H9 (cell line): Measurements from ENCODE around the gene GNL3. TPM values are rescaled to one million over a fixed set of nuclear protein-coding genes. Genes with fewer than 3 reads are reported as not detected.

Source experiments
- DNase-seq: peaks from one replicate; pipeline ENCODE4 v3.0.0-alpha.2; 2017
- H2AFZ ChIP-seq: one replicate; pipeline ENCODE4 v1.6.1; 2013; ENCODE audit warnings: mild to moderate bottlenecking, low read length, control low read depth, moderate library complexity
- H2AK5ac ChIP-seq: 2 replicates; pipeline ENCODE4 v1.6.1; 2013; ENCODE audit warnings: low read length, control low read depth, mixed read lengths; ENCODE audit not compliant: insufficient read length
- H2BK120ac ChIP-seq: one replicate; pipeline ENCODE4 v1.6.1; 2013; ENCODE audit warnings: low read depth, mild to moderate bottlenecking, low read length, control low read depth, inconsistent platforms; ENCODE audit not compliant: poor library complexity, severe bottlenecking
- H2BK12ac ChIP-seq: 2 replicates; pipeline ENCODE4 v1.6.1; 2013; ENCODE audit warnings: low read length, control low read depth, mixed read lengths, low read depth; ENCODE audit not compliant: insufficient read length
- H2BK15ac ChIP-seq: 2 replicates; pipeline ENCODE4 v1.6.1; 2013; ENCODE audit warnings: low read depth, low read length, control low read depth
- H2BK20ac ChIP-seq: one replicate; pipeline ENCODE4 v1.6.1; 2013; ENCODE audit warnings: low read depth, mild to moderate bottlenecking, low read length, control low read depth, inconsistent platforms; ENCODE audit not compliant: poor library complexity, severe bottlenecking
- H2BK5ac ChIP-seq: 2 replicates; pipeline ENCODE4 v1.6.1; 2013; ENCODE audit warnings: low read length, control low read depth, mixed read lengths; ENCODE audit not compliant: insufficient read length
- H3K14ac ChIP-seq: 2 replicates; pipeline ENCODE4 v1.6.1; 2013; ENCODE audit warnings: low read length, control low read depth; ENCODE audit not compliant: insufficient read depth
- H3K18ac ChIP-seq: 2 replicates; pipeline ENCODE4 v1.6.1; 2013; ENCODE audit warnings: low read depth, mild to moderate bottlenecking, mixed read lengths, low read length, control low read depth; ENCODE audit not compliant: insufficient read length
- H3K23ac ChIP-seq: 2 replicates; pipeline ENCODE4 v1.6.1; 2013; ENCODE audit warnings: low read length, control low read depth, mixed read lengths, low read depth; ENCODE audit not compliant: insufficient read length
- H3K23me2 ChIP-seq: 2 replicates; pipeline ENCODE4 v1.6.1; 2013; ENCODE audit warnings: low read depth, mild to moderate bottlenecking, mixed read lengths, low read length, control low read depth; ENCODE audit not compliant: insufficient read length, poor library complexity, severe bottlenecking
- H3K27ac ChIP-seq: 2 replicates; pipeline ENCODE4 v1.5.1; 2013; ENCODE audit warnings: low read length, control low read depth, mixed read lengths, low read depth; ENCODE audit not compliant: insufficient read length
- H3K27me3 ChIP-seq: 2 replicates; pipeline ENCODE4 v1.6.1; 2013; ENCODE audit warnings: low read length, control low read depth, inconsistent platforms; ENCODE audit not compliant: insufficient read depth
- H3K4ac ChIP-seq: 2 replicates; pipeline ENCODE4 v1.6.1; 2013; ENCODE audit warnings: low read depth, mild to moderate bottlenecking, control low read depth, inconsistent platforms, low read length, moderate library complexity
- H3K4me1 ChIP-seq: 2 replicates; pipeline ENCODE4 v1.6.1; 2013; ENCODE audit warnings: low read length, control low read depth, inconsistent platforms; ENCODE audit not compliant: insufficient read depth
- H3K4me2 ChIP-seq: 2 replicates; pipeline ENCODE4 v1.6.1; 2013; ENCODE audit warnings: low read length, control low read depth, mixed read lengths; ENCODE audit not compliant: insufficient read length, insufficient read depth
- H3K56ac ChIP-seq: 2 replicates; pipeline ENCODE4 v1.6.1; 2013; ENCODE audit warnings: low read depth, mild to moderate bottlenecking, mixed read lengths, low read length, control low read depth; ENCODE audit not compliant: insufficient read length
- H3K79me1 ChIP-seq: 2 replicates; pipeline ENCODE4 v1.6.1; 2013; ENCODE audit warnings: low read depth, mild to moderate bottlenecking, moderate library complexity, low read length, control low read depth, inconsistent platforms; ENCODE audit not compliant: insufficient read depth, poor library complexity, severe bottlenecking
- H3K79me2 ChIP-seq: 2 replicates; pipeline ENCODE4 v1.6.1; 2013; ENCODE audit warnings: low read length, control low read depth, inconsistent platforms; ENCODE audit not compliant: insufficient read depth
- H3K9ac ChIP-seq: 2 replicates; pipeline ENCODE4 v1.6.1; 2013; ENCODE audit warnings: low read length, control low read depth, mixed read lengths; ENCODE audit not compliant: insufficient read length; ENCODE audit errors: extremely low read depth
- H3K9me3 ChIP-seq: one replicate; pipeline ENCODE4 v1.6.1; 2013; ENCODE audit warnings: low read depth, low read length, inconsistent platforms; ENCODE audit not compliant: control insufficient read depth
- H3T11ph ChIP-seq: one replicate; pipeline ENCODE4 v1.6.1; 2013; ENCODE audit warnings: mild to moderate bottlenecking, low read length, control low read depth, inconsistent platforms
- H4K20me1 ChIP-seq: one replicate; pipeline ENCODE4 v1.6.1; 2013; ENCODE audit not compliant: control insufficient read depth, insufficient read length, insufficient read depth
- H4K5ac ChIP-seq: 2 replicates; pipeline ENCODE4 v1.6.1; 2013; ENCODE audit warnings: low read depth, mild to moderate bottlenecking, mixed read lengths, low read length, control low read depth; ENCODE audit not compliant: insufficient read length
- H4K8ac ChIP-seq: replicated peaks from 2 replicates; pipeline ENCODE4 v1.6.1; 2013; ENCODE audit warnings: low read length, control low read depth, mixed read lengths, low read depth; ENCODE audit not compliant: insufficient read length
- H4K91ac ChIP-seq: 2 replicates; pipeline ENCODE4 v1.6.1; 2013; ENCODE audit warnings: low read depth, mild to moderate bottlenecking, moderate library complexity, mixed read lengths, low read length, control low read depth; ENCODE audit not compliant: insufficient read length
- H3K27ac Mint-ChIP-seq, 3 experiments: 2 replicates in 2 of 3; 3 replicates in 1 of 3; pipeline ENCODE4 v1.8.0; 2020 to 2021; ENCODE audit warnings: mixed read lengths in 3 of 3, mild to moderate bottlenecking in 1 of 3, moderate library complexity in 1 of 3
- H3K27me3 Mint-ChIP-seq: 2 replicates; pipeline ENCODE4 v1.8.0; 2021; ENCODE audit warnings: low read depth, mild to moderate bottlenecking, moderate library complexity, mixed read lengths
- H3K36me3 Mint-ChIP-seq, 3 experiments: 2 replicates in 2 of 3; 3 replicates in 1 of 3; pipeline ENCODE4 v1.8.0; 2020 to 2021; ENCODE audit warnings: low read depth in 3 of 3, mixed read lengths in 3 of 3; ENCODE audit not compliant: insufficient read depth in 1 of 3
- H3K4me1 Mint-ChIP-seq, 2 experiments: 2 replicates each; pipeline ENCODE4 v1.8.0; 2020; ENCODE audit warnings: mixed read lengths in 2 of 2
- H3K4me3 Mint-ChIP-seq, 2 experiments: 2 replicates in 1 of 2; 3 replicates in 1 of 2; pipeline ENCODE4 v1.8.0; 2020 to 2021; ENCODE audit warnings: mild to moderate bottlenecking in 2 of 2, mixed read lengths in 2 of 2, moderate library complexity in 1 of 2
- H3K9me3 Mint-ChIP-seq, 2 experiments: 2 replicates in 1 of 2; 3 replicates in 1 of 2; pipeline ENCODE4 v1.8.0; 2020; ENCODE audit warnings: mild to moderate bottlenecking in 2 of 2, mixed read lengths in 2 of 2, moderate library complexity in 1 of 2
- CTCF ChIP-seq: fragments of 200-600 bp; sonication (generic); conservative IDR thresholded peaks from 3 replicates; pipeline ENCODE4 v1.8.0; 2021; ENCODE audit warnings: antibody characterized with exemption, mild to moderate bottlenecking
- WGBS: extraction: QIAGEN DNeasy Blood & Tissue Kit; methylation state at CpG from one replicate; pipeline ENCODE4 v1.1.7; 2013; ENCODE audit warnings: missing lambda C conversion rate, low lambda C conversion rate, mixed read lengths; ENCODE audit not compliant: insufficient read length; ENCODE audit errors: extremely low coverage; 5-methylcytosine and 5-hydroxymethylcytosine counted together
- total RNA-seq: library from RNA; stranded (reverse); gene quantifications from 2 replicates; pipeline ENCODE4 v1.2.1, GENCODE V29; 2021

GNL3 gene
- total RNA-seq, 1 experiment from 2014 or later: 250 TPM

- Histone ChIP-seq H3K27ac (no peak overlapping the region), H3K4me1 (no peaks in the 10 kb centered on the region), H2AK5ac (no peak overlapping the region), H2BK120ac (no peak overlapping the region), H3K4me2 (no peak overlapping the region), H3K56ac (no peak overlapping the region), H3K23ac (no peak overlapping the region), H2BK5ac (no peak overlapping the region), H3T11ph (no peak overlapping the region), H3K14ac (no peak overlapping the region), H3K9ac (no peak overlapping the region), H3K23me2 (peaks cover 3% of the 10 kb centered on the region), H4K20me1 (no peaks in the 10 kb centered on the region), H2AFZ (no peak overlapping the region), H3K27me3 (no peaks in the 10 kb centered on the region), H3K18ac (no peak overlapping the region), H2BK12ac (no peak overlapping the region), H3K4ac (no peak overlapping the region), H3K79me1 (peaks cover 13% of the 10 kb centered on the region), H3K79me2 (peaks cover 15% of the 10 kb centered on the region; the same call in 1 of the 2 replicates), H4K8ac (no peak overlapping the region), H2BK20ac (no peak overlapping the region), H4K91ac (no peak overlapping the region), H4K5ac (no peak overlapping the region), H3K9me3 (no peaks in the 10 kb centered on the region), H2BK15ac (no peak overlapping the region)
- DNase-seq: no peak
- TF ChIP-seq CTCF: no peak
- Mint-ChIP-seq H3K4me1 (peaks cover 24 to 27% of the 10 kb centered on the region in 2 experiments), H3K36me3 (peaks cover 34 to 51% (median 49%) of the 10 kb centered on the region in 3 experiments), H3K27me3 (peaks cover 3% of the 10 kb centered on the region; the same call in 1 of the 2 replicates), H3K9me3 (no peaks in the 10 kb centered on the region), H3K27ac (peak overlapping the region in 1 of 3 experiments; percentile 22; a peak in 1 of 7 replicates), H3K4me3 (peak overlapping the region; percentile 30 to 38; a peak in 4 of 5 replicates)
- WGBS: no CpG with 5 or more reads among the region's 6 CpGs
These were observed 2.2 kb upstream of the GNL3 start for GRCh38 chr3:52683611-52684010.
